Tongue (tissue), 3 donors: Measurements from ENCODE around the gene CTDNEP1. TPM values are rescaled to one million over a fixed set of nuclear protein-coding genes. Genes with fewer than 3 reads are reported as not detected.

ENCODE experiments used
- DNase-seq: peaks from one replicate; pipeline ENCODE4 v3.0.0-alpha.2; 2015
- small RNA-seq: library from RNA; depleted of rRNA; stranded (forward); fragments of <200 nt; gene quantifications from one replicate; pipeline ENCODE3, GENCODE V24; 2014; ENCODE audit warnings: low replicate concordance
- total RNA-seq: library from RNA; depleted of rRNA; stranded (reverse); fragments of >200 nt; gene quantifications from one replicate; pipeline ENCODE4 v1.2.3, GENCODE V29; 2014

The CTDNEP1 gene
- total RNA-seq, 1 donor from 2014 or later: 63.6 TPM

DNA sequence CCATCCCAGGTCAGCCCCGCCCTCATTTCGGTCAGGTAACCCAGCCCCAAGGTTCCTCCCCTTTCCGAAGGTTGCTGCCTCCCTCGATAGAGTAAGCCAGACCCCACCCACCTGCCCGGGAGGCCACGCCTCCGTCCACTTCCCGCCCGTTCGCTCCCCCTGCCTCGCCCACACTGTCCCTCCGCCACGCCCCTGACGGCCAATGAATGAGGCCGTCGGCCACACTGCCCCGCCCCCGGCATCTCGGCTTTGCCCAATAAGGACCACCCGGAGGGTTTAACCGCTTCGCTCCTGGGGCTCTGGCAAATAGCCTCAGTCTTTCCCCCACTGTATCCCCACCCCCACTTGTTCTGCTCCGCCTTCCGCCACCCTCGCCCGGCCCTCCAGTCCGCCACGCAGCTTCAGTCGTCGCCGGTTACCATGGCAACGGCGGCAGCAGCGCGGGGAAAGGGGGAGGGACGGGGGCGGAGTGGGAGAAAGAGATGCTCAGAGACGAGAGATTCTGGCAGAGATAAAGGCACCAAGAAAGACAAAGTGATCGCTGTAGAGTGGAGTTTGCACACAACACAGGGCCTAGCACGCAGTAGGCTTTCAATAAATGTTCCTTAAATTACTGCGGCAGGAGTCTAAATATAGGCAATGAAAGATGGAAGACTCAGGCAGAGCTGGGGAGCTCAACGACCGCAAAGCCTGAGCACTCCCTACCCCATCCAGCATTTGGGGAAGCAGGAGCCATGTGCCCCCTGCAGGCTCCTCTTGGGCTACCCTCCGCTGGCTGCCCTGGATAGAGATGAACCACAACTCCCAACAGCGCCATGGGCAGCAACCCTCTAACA lies 37.0 kb downstream of the CTDNEP1 start:
- peak; percentile 99 for DNase-seq

DNA sequence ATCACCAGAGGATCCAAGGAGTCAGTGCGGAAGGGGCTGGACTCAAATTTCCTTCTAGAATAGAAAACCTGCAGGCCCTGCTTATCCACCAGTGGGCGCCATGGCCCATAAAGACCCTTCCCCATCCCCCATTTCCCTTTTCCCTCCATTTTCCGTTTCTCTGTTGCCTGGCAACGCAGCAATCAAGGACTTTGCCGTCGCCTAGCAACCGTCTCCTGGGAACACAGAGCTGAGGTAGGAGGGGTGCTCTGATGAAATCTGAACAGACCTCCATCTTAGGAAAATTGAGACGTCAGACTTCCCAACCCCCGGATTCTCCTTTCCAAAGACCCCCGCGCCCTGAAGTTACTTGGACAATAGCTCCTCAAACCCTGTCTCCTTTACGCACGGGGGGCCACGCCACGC lies 37.6 kb downstream of the CTDNEP1 start:
- DNase-seq: peak; percentile 96

DNA sequence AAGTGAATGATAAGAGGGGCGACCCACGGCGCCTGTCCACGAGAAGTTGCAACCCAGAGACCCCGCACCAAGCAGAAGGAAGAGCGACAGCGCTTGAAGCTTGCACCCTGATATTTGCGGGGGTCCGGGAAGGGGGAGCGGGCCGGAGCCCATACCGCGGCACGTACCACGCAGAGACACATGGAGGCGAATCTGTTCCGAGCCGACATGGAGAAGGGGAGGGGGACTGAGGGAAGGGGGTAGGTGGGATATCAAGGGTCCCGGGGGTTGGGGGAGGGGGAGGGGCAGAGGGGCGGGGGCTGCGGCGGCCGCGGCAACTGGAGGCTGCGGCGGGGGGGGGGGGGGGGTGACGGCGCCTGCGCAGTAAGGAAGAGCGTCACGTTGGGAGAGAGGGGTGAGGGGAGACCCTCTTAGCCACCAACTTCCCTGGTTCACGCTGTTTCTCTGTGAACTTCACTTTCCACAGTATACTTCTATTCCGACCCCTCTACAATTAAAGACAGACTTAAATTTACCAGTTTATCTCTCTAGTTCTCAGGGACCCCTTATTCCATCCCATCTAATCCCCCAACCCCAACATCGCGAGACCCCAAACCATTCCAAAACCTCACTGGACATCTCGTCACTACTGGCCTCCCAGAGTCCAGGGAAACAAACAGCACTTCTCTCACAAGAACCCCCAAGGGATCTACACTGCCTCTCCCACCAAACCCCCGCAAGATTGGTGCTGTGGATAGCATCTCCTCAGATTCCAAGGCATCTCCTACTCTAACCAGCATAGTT lies 39.9 kb downstream of the CTDNEP1 start:
- DNase-seq: no peak

GRCh38 chr17:7208754-7209460 lies 42.6 kb downstream of the CTDNEP1 start:
- no peak for DNase-seq

DNA sequence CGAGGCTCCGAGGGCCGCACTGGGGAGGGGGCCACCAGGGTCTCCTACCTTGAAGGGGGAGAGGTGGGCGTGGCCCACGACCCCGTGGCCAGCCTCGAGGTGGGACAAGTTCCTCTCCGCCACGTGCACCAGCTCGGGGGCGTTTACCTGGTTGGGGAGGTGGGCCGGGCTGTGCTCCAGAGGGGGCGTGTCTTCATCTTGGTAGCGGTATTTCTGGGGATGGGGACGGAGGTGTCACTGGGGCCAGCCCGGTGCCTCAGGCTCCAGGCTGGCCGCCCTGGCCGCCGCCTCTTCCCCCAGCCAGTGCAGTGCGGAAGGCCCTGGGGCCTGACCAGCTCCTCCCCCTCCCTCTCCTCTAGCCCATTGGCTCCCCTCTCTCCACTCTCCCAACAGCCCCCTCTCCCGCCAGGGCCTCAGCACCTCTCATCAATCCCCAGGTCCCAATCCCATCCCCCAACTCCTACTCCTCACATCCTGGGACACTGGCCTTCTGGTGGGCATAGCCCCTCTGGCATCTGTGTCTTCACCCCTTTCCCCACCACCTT lies 43.4 kb downstream of the CTDNEP1 start:
- no peak for DNase-seq

GRCh38 chr17:7207120-7208001 lies 44.2 kb downstream of the CTDNEP1 start:
- no peak for DNase-seq

DNA sequence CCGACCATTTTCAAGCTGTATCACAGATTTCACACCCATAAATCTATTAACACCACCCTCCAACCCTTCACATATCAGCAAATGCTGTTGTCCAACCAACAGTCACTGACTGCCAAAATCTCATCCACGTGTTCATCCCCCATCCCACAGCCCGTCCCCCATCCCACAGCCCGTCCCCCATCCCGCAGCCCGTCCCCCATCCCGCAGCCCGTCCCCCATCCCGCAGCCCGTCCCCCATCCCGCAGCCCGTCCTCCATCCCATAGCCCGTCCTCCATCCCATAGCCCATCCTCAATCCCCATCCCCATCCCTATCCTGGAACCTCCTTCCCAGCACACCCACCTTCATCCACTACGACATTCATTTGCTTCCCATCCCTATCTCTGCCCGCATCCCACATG lies 46.0 kb downstream of the CTDNEP1 start:
- DNase-seq: no peak

DNA sequence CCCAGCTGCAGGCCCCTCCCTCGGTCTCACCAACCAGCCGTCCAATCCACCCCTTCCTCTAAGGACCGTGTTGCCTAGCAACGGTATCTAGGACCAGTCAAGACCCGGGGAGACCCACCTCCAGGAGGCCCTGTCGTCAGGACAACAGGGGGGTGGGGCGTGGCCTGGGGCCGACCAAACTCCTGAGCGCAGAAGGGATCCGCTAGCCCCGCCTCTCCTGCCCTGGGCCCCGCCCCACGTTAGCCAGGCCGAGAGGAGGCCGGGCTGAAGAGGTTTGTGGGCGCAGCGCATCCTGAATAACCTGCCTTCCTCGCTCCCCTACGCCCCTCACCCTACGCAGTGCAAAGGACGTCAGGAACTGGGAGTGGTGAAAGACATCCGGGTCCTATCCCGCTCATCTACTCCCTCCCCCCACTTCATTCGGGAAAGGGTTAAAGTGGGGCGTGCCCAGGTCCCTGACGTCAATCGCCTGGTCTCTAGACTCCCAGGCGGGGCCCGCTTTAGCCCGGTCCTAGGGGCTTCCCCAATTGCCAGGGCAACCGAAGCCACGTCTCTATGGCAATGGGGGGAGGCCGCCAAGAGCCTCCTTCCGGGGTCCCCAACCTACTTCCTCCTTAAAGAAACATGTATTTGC lies 46.6 kb downstream of the CTDNEP1 start:
- peak; percentile 94 for DNase-seq

DNA sequence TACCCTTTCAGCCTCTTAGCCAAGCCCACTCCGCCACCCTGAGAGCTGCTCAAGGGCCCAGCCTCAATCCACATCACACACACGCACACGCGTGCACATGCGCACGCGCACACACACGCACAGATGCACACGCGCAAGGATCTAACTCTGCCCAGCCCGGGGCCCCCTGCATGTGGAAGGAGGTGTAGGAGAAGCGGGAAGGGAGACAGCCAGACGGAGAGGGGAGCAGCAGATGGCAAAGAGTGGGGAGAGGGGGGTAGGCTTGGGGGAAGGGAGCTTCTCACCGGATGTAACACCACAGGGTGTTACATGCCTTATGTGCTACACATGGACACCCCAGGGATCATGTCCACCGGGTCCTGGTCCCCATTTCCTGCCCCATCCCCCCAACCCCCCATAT lies 47.2 kb downstream of the CTDNEP1 start:
- no peak for DNase-seq

DNA sequence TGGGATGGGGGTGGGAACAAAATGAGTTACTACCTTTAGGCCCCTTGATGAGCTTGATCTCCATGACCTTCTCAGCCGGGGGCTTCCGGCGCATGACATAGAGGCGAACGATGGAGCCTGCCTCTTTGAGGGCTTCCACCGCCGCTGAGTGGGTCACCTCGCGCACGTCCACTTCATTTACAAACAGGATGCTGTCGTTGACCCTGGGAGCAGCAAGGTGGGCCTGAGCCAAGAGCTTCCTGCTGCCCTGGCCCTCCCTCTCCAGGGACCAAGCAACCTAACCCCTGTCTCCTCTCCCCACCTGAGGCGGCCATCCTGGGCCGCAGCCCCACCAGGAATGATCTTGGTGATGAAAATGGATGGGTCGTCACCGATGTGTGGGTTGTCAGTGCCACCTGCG lies 48.1 kb downstream of the CTDNEP1 start:
- DNase-seq: no peak

DNA sequence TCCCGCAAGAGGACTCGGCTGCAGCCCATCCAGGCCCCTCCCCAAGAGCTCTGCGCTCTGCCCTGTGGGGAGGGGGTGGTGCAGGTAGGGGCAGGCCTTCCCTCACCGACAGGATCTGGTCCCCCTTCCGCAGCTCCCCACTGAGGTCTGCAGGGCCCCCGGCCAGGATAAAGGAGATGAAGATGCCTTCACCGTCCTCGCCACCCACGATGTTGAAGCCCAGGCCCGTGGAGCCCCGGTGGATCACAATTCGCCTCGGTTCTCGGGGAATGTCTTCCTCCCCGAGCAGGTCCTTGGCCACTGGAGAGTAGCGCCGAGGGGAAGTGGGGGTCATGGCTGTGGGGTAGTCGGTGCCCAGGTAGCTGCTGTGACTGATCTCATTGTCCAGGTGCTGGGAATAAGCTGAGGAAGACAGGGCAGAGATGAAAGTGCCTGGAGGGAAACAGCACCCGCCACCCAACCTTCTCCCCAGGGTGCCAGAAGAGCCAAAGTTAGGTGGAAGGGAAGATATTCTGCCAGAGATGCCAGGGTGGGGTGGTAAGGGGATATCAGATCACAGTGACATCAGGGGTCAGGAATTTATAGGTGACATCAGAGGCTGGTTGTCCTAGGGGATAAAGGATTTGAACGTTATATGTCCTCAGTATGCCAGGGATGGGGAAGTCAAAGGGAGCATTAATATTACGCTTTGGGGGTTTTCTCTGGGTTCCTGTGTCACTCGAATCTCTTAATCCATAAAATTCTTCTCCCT lies 54.7 kb downstream of the CTDNEP1 start:
- no peak for DNase-seq

DNA sequence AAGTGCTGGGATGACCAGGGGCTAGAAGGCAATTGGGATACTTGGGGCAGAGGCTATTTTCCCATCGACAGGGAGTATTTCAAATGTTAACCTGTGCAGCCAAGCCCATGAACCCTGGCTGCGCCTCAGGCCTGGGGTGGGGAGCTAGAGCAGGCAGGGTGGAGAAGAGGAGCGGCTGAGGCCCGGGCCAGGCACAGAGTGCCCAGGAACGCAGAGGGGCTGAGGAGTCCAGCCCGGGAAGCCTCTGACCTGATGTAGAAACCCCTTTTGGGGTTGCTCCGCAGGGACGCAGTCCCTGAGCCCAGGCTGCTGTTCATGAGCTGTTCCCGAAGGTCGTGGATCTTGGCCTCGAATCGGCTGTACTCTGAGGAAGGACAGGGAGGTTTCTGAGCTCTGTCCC lies 55.6 kb downstream of the CTDNEP1 start:
- DNase-seq: no peak

Small RNA genes lying within 50 kb of the gene (small RNA-seq; reads per million reads assigned to genes)
- 11.9 reads per million, percentile 94 among the genes with 10 or more reads in this experiment for gene MIR324
- gene RF00019: not detected

Other genes with a start within 250 kb of the CTDNEP1 start
- 41.0 TPM for gene RNASEK, start 239.1 kb downstream of the CTDNEP1 start, total RNA-seq
- 14.9 TPM for gene BCL6B, start 228.7 kb downstream of the CTDNEP1 start, total RNA-seq
- gene SLC16A13, start 215.7 kb downstream of the CTDNEP1 start, total RNA-seq: 1.3 TPM
- gene SLC16A11, start 207.6 kb downstream of the CTDNEP1 start, total RNA-seq: not detected
- 2.8 TPM for gene CLEC10A, start 171.5 kb downstream of the CTDNEP1 start, total RNA-seq
- gene ASGR2, start 136.9 kb downstream of the CTDNEP1 start, total RNA-seq: not detected
- gene ASGR1, start 72.4 kb downstream of the CTDNEP1 start, total RNA-seq: 0.21 TPM
- gene DLG4, start 31.9 kb downstream of the CTDNEP1 start, total RNA-seq: 11.1 TPM
- 260 TPM for gene ACADVL, start 31.8 kb downstream of the CTDNEP1 start, total RNA-seq
- 53.7 TPM for gene DVL2, start 17.2 kb downstream of the CTDNEP1 start, total RNA-seq
- gene PHF23, start 12.3 kb downstream of the CTDNEP1 start, total RNA-seq: 22.3 TPM
- gene GABARAP, start 9.3 kb downstream of the CTDNEP1 start, total RNA-seq: 283 TPM
- 43.2 TPM for gene ELP5, start 481 bp upstream of the CTDNEP1 start, total RNA-seq
- gene CLDN7, start 10.7 kb upstream of the CTDNEP1 start, total RNA-seq: 22.2 TPM
- 75.2 TPM for gene SLC2A4, start 30.0 kb upstream of the CTDNEP1 start, total RNA-seq
- 0.51 TPM for gene YBX2, start 42.9 kb upstream of the CTDNEP1 start, total RNA-seq
- gene EIF5A, start 55.9 kb upstream of the CTDNEP1 start, total RNA-seq: 212 TPM
- 35.3 TPM for gene GPS2, start 63.6 kb upstream of the CTDNEP1 start, total RNA-seq
- 22.5 TPM for gene NEURL4, start 77.6 kb upstream of the CTDNEP1 start, total RNA-seq
- gene ACAP1, start 84.8 kb upstream of the CTDNEP1 start, total RNA-seq: 1.7 TPM
- 3.4 TPM for gene KCTD11, start 100.4 kb upstream of the CTDNEP1 start, total RNA-seq
- not detected for gene TMEM95, start 103.4 kb upstream of the CTDNEP1 start, total RNA-seq
- 2.1 TPM for gene TNK1, start 129.4 kb upstream of the CTDNEP1 start, total RNA-seq
- 9.4 TPM for gene PLSCR3, start 142.8 kb upstream of the CTDNEP1 start, total RNA-seq
- gene TMEM256, start 152.4 kb upstream of the CTDNEP1 start, total RNA-seq: 69.0 TPM
- gene NLGN2, start 156.1 kb upstream of the CTDNEP1 start, total RNA-seq: 9.3 TPM
- not detected for gene SPEM1, start 168.6 kb upstream of the CTDNEP1 start, total RNA-seq
- gene SPEM2, start 173.9 kb upstream of the CTDNEP1 start, total RNA-seq: not detected
- not detected for gene SPEM3, start 177.1 kb upstream of the CTDNEP1 start, total RNA-seq
- gene TMEM102, start 183.7 kb upstream of the CTDNEP1 start, total RNA-seq: 2.4 TPM
- 5.4 TPM for gene FGF11, start 187.8 kb upstream of the CTDNEP1 start, total RNA-seq
- 27.9 TPM for gene CHRNB1, start 193.3 kb upstream of the CTDNEP1 start, total RNA-seq
- gene ZBTB4, start 227.9 kb upstream of the CTDNEP1 start, total RNA-seq: 22.9 TPM
- not detected for gene SLC35G6, start 229.7 kb upstream of the CTDNEP1 start, total RNA-seq
- gene POLR2A, start 232.6 kb upstream of the CTDNEP1 start, total RNA-seq: 71.4 TPM